RWPE1 (cell line): Measurements from ENCODE around the gene SCG5.

Experiments used
- CTCF ChIA-PET: fragments of 350-600 bp; sonication (Branson Sonifier 250); formaldehyde crosslinking; extraction: SDS; loops from one replicate; lab custom pipeline; 2021; lab: Yijun Ruan, JAX
- POLR2A ChIA-PET: fragments of 400-600 bp; formaldehyde crosslinking; extraction: SDS; loops from one replicate; lab custom pipeline; 2020; ENCODE audit warnings: antibody characterized with exemption; ENCODE audit not compliant: low non-redundant PET; lab: Yijun Ruan, JAX
- DNase-seq: peaks from one replicate; pipeline ENCODE4 v3.0.0; 2012; ENCODE audit warnings: low spot score
- H3K27ac ChIP-seq: fragments of 450-650 bp; 2 replicates; pipeline ENCODE4 v1.5.1; 2017
- CTCF ChIP-seq: fragments of 450-650 bp; conservative IDR thresholded peaks from 2 replicates; pipeline ENCODE4 v1.5.1; 2017; ENCODE audit warnings: low read depth, mild to moderate bottlenecking

The SCG5 gene

DNA sequence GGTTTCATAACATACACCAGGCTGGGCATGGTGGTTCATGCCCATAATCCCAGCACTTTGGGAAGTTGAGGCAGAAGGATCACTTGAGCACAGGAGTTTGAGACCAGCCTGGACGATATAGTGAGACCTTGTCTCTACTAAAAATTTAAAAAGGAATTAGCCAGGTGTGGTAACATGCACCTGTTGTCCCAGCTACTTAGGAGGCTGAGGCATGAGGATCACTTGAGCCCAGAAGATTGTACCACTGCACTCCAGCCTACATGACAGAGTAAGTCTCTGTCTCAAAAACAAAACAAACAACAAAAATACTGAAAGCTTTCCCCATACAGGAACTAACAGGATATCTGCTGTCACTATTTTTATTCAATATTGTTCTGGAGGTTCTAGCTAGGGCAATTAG is 97.2 kb downstream of the SCG5 start:
- TF ChIP-seq CTCF = no peak
- H3K27ac ChIP-seq = no peak overlapping the region
- ChIA-PET CTCF (no interaction called here), POLR2A (no interaction called here)
- no peak for DNase-seq

GRCh38 chr15:32739522-32740063 is 98.1 kb downstream of the SCG5 start:
- H3K27ac ChIP-seq = no peak overlapping the region
- no peak for DNase-seq
- TF ChIP-seq CTCF = no peak
- ChIA-PET POLR2A (no interaction called here), CTCF (interaction anchor here (0.6 kb wide), 1 partner anchor 254 kb away, joined by 3 read pairs; no protein-coding TSS in a partner anchor)

- no peak for DNase-seq
- no peak overlapping the region for H3K27ac ChIP-seq
- POLR2A ChIA-PET = no interaction called here
- CTCF ChIA-PET = interaction anchor here (0.6 to 1.3 kb wide), 2 partner anchors 40 to 50 kb away, joined by 3 read pairs; no protein-coding TSS in a partner anchor
- TF ChIP-seq CTCF = no peak
Measured at GRCh38 chr15:32743411-32744140, 102.1 kb downstream of the SCG5 start.

DNA sequence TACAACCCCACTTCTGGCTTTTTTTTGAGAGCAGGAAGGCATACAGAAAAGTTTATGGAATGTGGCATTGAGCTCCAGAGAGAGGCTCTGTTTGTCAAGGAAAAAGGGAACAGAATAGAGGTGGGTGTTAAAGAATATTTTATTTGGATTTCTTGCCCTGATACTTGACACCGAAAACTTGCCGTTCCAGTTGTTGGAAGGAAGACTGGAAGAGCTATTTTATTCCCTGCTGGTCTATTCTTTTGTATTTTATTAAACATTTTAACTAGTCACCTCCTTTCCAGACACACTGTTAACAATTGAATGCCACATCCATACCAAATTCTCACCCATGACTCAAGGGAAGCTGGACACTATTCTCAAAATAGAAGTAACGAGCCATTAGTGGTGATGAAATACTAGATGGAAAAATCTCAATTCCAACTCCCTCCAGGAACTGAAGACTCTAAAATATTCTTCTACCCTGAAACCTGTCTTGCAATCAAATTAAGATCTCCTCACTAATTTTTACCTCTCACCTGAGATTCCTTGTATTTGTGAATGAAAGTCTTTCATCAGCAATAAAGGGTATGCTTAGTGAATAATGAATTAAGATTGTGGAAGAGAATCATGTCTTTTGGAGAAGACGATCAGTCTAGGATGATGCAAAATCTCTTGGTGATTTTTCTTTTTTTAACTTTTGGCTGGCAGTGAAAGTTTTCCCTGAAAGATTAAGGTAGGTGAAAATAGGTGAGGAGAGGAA is 104.8 kb downstream of the SCG5 start:
- no peak for TF ChIP-seq CTCF
- ChIA-PET CTCF (no interaction called here), POLR2A (no interaction called here)
- DNase-seq = no peak
- H3K27ac ChIP-seq = no peak overlapping the region
